Esophagus muscularis mucosa (tissue), 4 donors: ENCODE measurements around the gene MTRF1L. TPM values are rescaled to one million over a fixed set of nuclear protein-coding genes. Genes with fewer than 3 reads are reported as not detected.
"Not testable (repeated sequence)": the region's sequence is repeated elsewhere in the genome, so short reads cannot be mapped to it uniquely, and the experiment has no call there.

Experiments
- DNase-seq: peaks from one replicate; pipeline ENCODE4 v3.0.0-alpha.2; 2017; ENCODE audit errors: extremely low spot score
- H3K27ac ChIP-seq, 4 donors: fragments of 200-600 bp; sonication (generic); replicated peaks in 1 of 4; 1 replicate in 3 of 4; 2 replicates in 1 of 4; pipeline ENCODE4 v1.5.1; 2016 to 2019; ENCODE audit warnings: mild to moderate bottlenecking in 1 of 4
- H3K27me3 ChIP-seq, 4 donors: fragments of 200-600 bp; sonication (generic); one replicate each; pipeline versions ENCODE4 v1.5.1 to v1.6.0; 2016 to 2019
- H3K36me3 ChIP-seq, 4 donors: fragments of 200-600 bp; sonication (generic); one replicate each; pipeline ENCODE4 v1.5.1; 2016 to 2019
- H3K4me1 ChIP-seq, 4 donors: fragments of 200-600 bp; sonication (generic); one replicate each; pipeline ENCODE4 v1.5.1; 2016 to 2019
- H3K4me3 ChIP-seq, 4 donors: fragments of 200-600 bp; sonication (generic); 1 replicate in 2 of 4; 2 replicates in 2 of 4; pipeline ENCODE4 v1.5.1; 2016 to 2019; ENCODE audit warnings: mild to moderate bottlenecking in 4 of 4, moderate library complexity in 1 of 4
- H3K9me3 ChIP-seq, 4 donors: fragments of 200-600 bp; sonication (generic); 1 replicate in 3 of 4; 2 replicates in 1 of 4; pipeline ENCODE4 v1.5.1; 2016 to 2019
- CTCF ChIP-seq, 3 experiments: fragments of 200-600 bp in 2 of 3; fragments of 450-650 bp in 1 of 3; sonication (generic) in 2 of 3; IDR thresholded peaks; one replicate each; pipeline ENCODE4 v1.5.1; 2017 to 2019; ENCODE audit warnings: antibody characterized with exemption in 3 of 3, mild to moderate bottlenecking in 2 of 3, moderate library complexity in 1 of 3
- EP300 ChIP-seq: sonication (generic); formaldehyde crosslinking; IDR thresholded peaks from one replicate; pipeline ENCODE4 v1.6.1; 2017; ENCODE audit warnings: antibody characterized with exemption
- POLR2A ChIP-seq: fragments of 450-650 bp; IDR thresholded peaks from one replicate; pipeline ENCODE4 v1.6.1; 2017; ENCODE audit warnings: antibody characterized with exemption, moderate library complexity, mild to moderate bottlenecking, low read depth
- POLR2AphosphoS5 ChIP-seq, 2 donors: sonication (generic); formaldehyde crosslinking; IDR thresholded peaks; one replicate each; pipeline ENCODE4 v1.6.1; 2017; ENCODE audit warnings: antibody characterized with exemption in 2 of 2
- WGBS: methylation state at CpG from one replicate; pipeline ENCODE4 v1.1.5; 2018; 5-methylcytosine and 5-hydroxymethylcytosine counted together
- intact Hi-C: fragments of 100-400 bp; cut with DNase I; formaldehyde crosslinking; loops from one replicate; pipeline ENCODE4 v1.15.1; 2023
- total RNA-seq, 4 donors: library from RNA; depleted of rRNA; stranded (reverse); fragments of >200 nt; gene quantifications; one replicate each; pipeline versions ENCODE4 v1.1.0 to v1.2.1, GENCODE V29; 2016

Gene MTRF1L
- total RNA-seq, 4 donors from 2014 or later, result 16.9 to 26.6 (median 21.1) TPM

- peaks cover 0 to under 1% (median 0%) of the 10 kb centered on the region in 4 donors for H3K9me3 ChIP-seq
- no peaks in the 10 kb centered on the region for H3K27me3 ChIP-seq
- intact Hi-C loops, result loop anchor here (10.0 kb wide), 1 partner anchor 51 kb away; no protein-coding TSS in a partner anchor
- DNase-seq, result no peak
- H3K4me1 ChIP-seq, result no peaks in the 10 kb centered on the region
- peaks cover 5 to 58% (median 40%) of the 10 kb centered on the region in 4 donors for H3K36me3 ChIP-seq
- TF ChIP-seq POLR2A (no peak), CTCF (IDR thresholded peaks at IDR 0.05) (no peak)
- H3K4me3 ChIP-seq, result no peak overlapping the region
- no peak overlapping the region for H3K27ac ChIP-seq
- WGBS, result 85% methylated on average over 1 of the region's 1 CpG
These were observed 28.6 kb downstream of the MTRF1L start for GRCh38 chr6:152973916-152974315.

DNA sequence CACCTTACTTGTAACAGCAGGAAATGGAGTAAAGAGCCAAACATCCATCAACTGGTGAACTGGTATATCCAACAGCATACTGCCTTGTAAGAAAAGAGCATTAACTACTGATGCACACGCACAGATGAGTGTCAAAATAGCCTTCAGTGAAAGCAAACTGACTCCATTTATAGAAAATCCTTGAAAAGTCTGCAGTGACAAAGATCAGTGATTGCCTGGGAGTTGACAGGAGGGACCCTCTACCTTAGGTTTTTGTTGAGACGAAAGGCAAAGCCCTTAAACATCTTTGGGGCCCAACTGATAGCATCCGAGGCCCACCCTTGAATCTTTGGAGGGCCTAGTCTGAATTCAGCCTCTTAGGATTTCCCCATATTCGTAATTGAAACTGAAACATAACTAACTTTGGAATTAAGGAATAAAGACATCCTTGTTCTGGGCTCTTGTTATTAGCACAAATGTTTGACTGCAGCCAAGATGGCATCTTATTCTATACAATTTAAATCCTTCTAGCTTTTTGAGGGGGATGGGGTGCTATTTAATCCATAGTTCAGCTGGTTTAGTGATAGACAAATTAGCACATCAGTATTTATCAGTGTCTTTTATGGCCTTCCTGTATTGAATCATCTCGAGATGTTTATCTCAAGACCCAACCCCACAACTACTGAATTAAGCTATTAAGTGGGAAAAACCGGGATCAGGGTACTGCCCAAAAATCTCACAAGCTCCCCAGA, 32.7 kb downstream of the MTRF1L start:
- Histone ChIP-seq H3K27me3 (no peaks in the 10 kb centered on the region), H3K9me3 (peaks cover 0 to 15% (median 0%) of the 10 kb centered on the region in 4 donors), H3K4me1 (no peaks in the 10 kb centered on the region), H3K27ac (no peak overlapping the region), H3K36me3 (peaks cover 5 to 53% (median 38%) of the 10 kb centered on the region in 4 donors), H3K4me3 (no peak overlapping the region)
- intact Hi-C loops, result loop anchor here (10.0 kb wide), 1 partner anchor 55 kb away; no protein-coding TSS in a partner anchor
- no peak for DNase-seq
- 96% methylated on average over 6 of the region's 6 CpGs for WGBS
- no peak for TF ChIP-seq EP300
- no peak for TF ChIP-seq CTCF (IDR thresholded peaks at IDR 0.05)
- no peak for TF ChIP-seq POLR2A
- no peak for TF ChIP-seq POLR2AphosphoS5 (IDR thresholded peaks at IDR 0.05)

- H3K4me3 ChIP-seq, H3K4me1 ChIP-seq, DNase-seq, intact Hi-C loops, H3K27me3 ChIP-seq, H3K27ac ChIP-seq: not testable (repeated sequence)
- Histone ChIP-seq H3K9me3 (peaks cover 0 to 15% (median 0%) of the 10 kb centered on the region in 4 donors), H3K36me3 (peaks cover 5 to 21% (median 12%) of the 10 kb centered on the region in 4 donors)
- WGBS, result 93% methylated on average over 15 of the region's 15 CpGs
These were observed 36.2 kb downstream of the MTRF1L start for GRCh38 chr6:152966168-152966894.

DNA sequence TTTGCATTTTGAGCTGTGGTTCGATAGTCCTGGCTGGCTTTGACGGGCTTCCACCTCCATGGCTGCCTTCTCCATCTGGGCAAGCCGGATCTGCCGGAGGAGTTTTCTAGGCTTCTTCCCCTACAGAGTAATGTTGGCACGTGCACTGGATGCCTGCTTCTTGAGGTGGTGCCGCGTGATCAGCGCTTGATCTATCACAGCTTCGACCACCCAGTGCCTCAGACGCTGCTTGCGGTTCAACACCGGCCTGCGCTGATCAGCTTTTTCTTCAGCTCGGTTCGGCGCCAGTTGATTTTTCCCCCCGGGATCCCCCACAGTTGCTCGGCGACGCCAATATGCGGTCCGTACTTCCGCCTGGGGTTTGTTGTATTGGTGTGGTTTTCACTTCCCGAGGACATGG, 43.2 kb downstream of the MTRF1L start:
- H3K27ac ChIP-seq, result no peak overlapping the region
- H3K9me3 ChIP-seq, result peaks cover 0 to 8% (median 4%) of the 10 kb centered on the region in 4 donors
- H3K4me3 ChIP-seq, result no peak overlapping the region
- no peaks in the 10 kb centered on the region for H3K4me1 ChIP-seq
- intact Hi-C loops, result no loop called here
- no peak for DNase-seq
- H3K36me3 ChIP-seq, result no peaks in the 10 kb centered on the region
- no peaks in the 10 kb centered on the region for H3K27me3 ChIP-seq
- TF ChIP-seq POLR2A (no peak), POLR2AphosphoS5 (IDR thresholded peaks at IDR 0.05) (no peak), EP300 (no peak), CTCF (IDR thresholded peaks at IDR 0.05) (no peak)
- WGBS, result 94% methylated on average over 23 of the region's 24 CpGs

- intact Hi-C loops, result no loop called here
- no peaks in the 10 kb centered on the region for H3K36me3 ChIP-seq
- 72% methylated on average over 1 of the region's 1 CpG for WGBS
These were observed 44.7 kb downstream of the MTRF1L start for GRCh38 chr6:152957796-152958195.

More at GRCh38 chr6:152957796-152958195, 44.7 kb downstream of the MTRF1L start:
- peaks cover 0 to 8% (median 4%) of the 10 kb centered on the region in 4 donors for H3K9me3 ChIP-seq
- no peaks in the 10 kb centered on the region for H3K27me3 ChIP-seq
- no peak for DNase-seq
- no peaks in the 10 kb centered on the region for H3K4me1 ChIP-seq
- no peak overlapping the region for H3K27ac ChIP-seq
- no peak overlapping the region for H3K4me3 ChIP-seq
- TF ChIP-seq EP300, result no peak
- no peak for TF ChIP-seq POLR2AphosphoS5 (IDR thresholded peaks at IDR 0.05)
- no peak for TF ChIP-seq CTCF (IDR thresholded peaks at IDR 0.05)
- no peak for TF ChIP-seq POLR2A
